HG02840 (cell line): ENCODE measurements around the gene PLPPR2.
A peak's percentile ranks its signal among the peaks of the same experiment; 100 is the strongest.
"Not testable (repeated sequence)": the region's sequence is repeated elsewhere in the genome, so short reads cannot be mapped to it uniquely, and the experiment has no call there.

Experiments used
- ATAC-seq: cut with Tn5 transposase; IDR thresholded peaks from one replicate; pipeline ENCODE4 v1.9.1; 2021; ENCODE audit warnings: mild to moderate bottlenecking, moderate library complexity, moderate number of reproducible peaks; ENCODE audit not compliant: unreplicated experiment, low FRiP score

The PLPPR2 gene

GRCh38 chr19:11339254-11340098 is 15.8 kb upstream of the PLPPR2 start, which contains the start of gene RAB3D:
Gene RAB3D, minus strand, starts transcription at chr19:11339657. Its CDS starts 2,258 bp downstream, at chr19:11337399.
- ATAC-seq, result peak; percentile 64

- not testable (repeated sequence) for ATAC-seq
These were observed 15.1 kb upstream of the PLPPR2 start for GRCh38 chr19:11340099-11340467.

- no peak for ATAC-seq
These were observed 12.8 kb upstream of the PLPPR2 start for GRCh38 chr19:11342429-11342828.

GRCh38 chr19:11345122-11345803 is 10.0 kb upstream of the PLPPR2 start:
- no peak for ATAC-seq

- ATAC-seq, result peak; percentile 90
These were observed 8.9 kb upstream of the PLPPR2 start, which contains the start of the genes CCDC159 and TMEM205 for GRCh38 chr19:11346104-11346940. Gene CCDC159, plus strand, starts transcription at chr19:11346519. Its CDS starts 88 bp downstream, at chr19:11346607. Gene TMEM205, minus strand, starts transcription at chr19:11346268. Its CDS starts 649 bp downstream, at chr19:11345619.

- no peak for ATAC-seq
These were observed 7.6 kb upstream of the PLPPR2 start for GRCh38 chr19:11347546-11348039.

GRCh38 chr19:11349171-11349570 is 6.1 kb upstream of the PLPPR2 start:
- no peak for ATAC-seq

- not testable (repeated sequence) for ATAC-seq
These were observed 1.1 kb upstream of the PLPPR2 start for GRCh38 chr19:11354102-11354501.

GRCh38 chr19:11356074-11356397 is 804 bp downstream of the PLPPR2 start:
- ATAC-seq, result no peak

GRCh38 chr19:11356676-11357550 is 1.7 kb downstream of the PLPPR2 start:
- ATAC-seq, result no peak

- ATAC-seq, result no peak
These were observed 4.2 kb downstream of the PLPPR2 start for GRCh38 chr19:11359421-11359820.

GRCh38 chr19:11361037-11361770 is 6.0 kb downstream of the PLPPR2 start:
- ATAC-seq, result no peak

GRCh38 chr19:11361771-11362731 is 6.8 kb downstream of the PLPPR2 start:
- ATAC-seq, result no peak

- no peak for ATAC-seq
These were observed 8.6 kb downstream of the PLPPR2 start for GRCh38 chr19:11363881-11364280.

GRCh38 chr19:11364296-11364904 is 9.2 kb downstream of the PLPPR2 start:
- no peak for ATAC-seq

- no peak for ATAC-seq
These were observed 9.7 kb downstream of the PLPPR2 start for GRCh38 chr19:11364935-11365334.

GRCh38 chr19:11365557-11366117 is 10.4 kb downstream of the PLPPR2 start:
- no peak for ATAC-seq
